CD14-positive monocyte (primary cell): Measurements from ENCODE around the gene DNAJC3. TPM values are rescaled to one million over a fixed set of nuclear protein-coding genes. Genes with fewer than 3 reads are reported as not detected.
A peak's percentile ranks its signal among the peaks of the same experiment; 100 is the strongest.
"Not testable (repeated sequence)": the region's sequence is repeated elsewhere in the genome, so short reads cannot be mapped to it uniquely, and the experiment has no call there.

ENCODE experiments used
- DNase-seq, 3 donors: peaks; one replicate each; pipeline ENCODE4 v3.0.0-alpha.2; 2011 to 2022
- H2AFZ ChIP-seq: 2 replicates; pipeline ENCODE4 v1.6.0; 2012; ENCODE audit warnings: mild to moderate bottlenecking, low read depth, low read length, inconsistent platforms; ENCODE audit not compliant: insufficient read depth, poor library complexity, severe bottlenecking
- H3K27ac ChIP-seq, 2 donors: 1 replicate in 1 of 2; 2 replicates in 1 of 2; pipeline ENCODE4 v1.5.1; 2012 to 2013; ENCODE audit warnings: low read length in 2 of 2, control low read depth in 1 of 2, inconsistent platforms in 1 of 2, low read depth in 1 of 2, mild to moderate bottlenecking in 1 of 2
- H3K27me3 ChIP-seq, 2 donors: one replicate each; pipeline versions ENCODE4 v1.6.0 to v1.6.1; 2011 to 2013; ENCODE audit warnings: low read length in 2 of 2; ENCODE audit not compliant: control insufficient read depth in 2 of 2, insufficient read depth in 2 of 2
- H3K36me3 ChIP-seq, 2 donors: replicated peaks in 1 of 2; 1 replicate in 1 of 2; 2 replicates in 1 of 2; pipeline versions ENCODE4 v1.5.1 to v1.6.1; 2012 to 2013; ENCODE audit warnings: low read length in 2 of 2, control low read depth in 1 of 2, inconsistent platforms in 1 of 2, mild to moderate bottlenecking in 1 of 2; ENCODE audit not compliant: insufficient read depth in 2 of 2, control insufficient read depth in 1 of 2
- H3K4me1 ChIP-seq, 2 donors: 1 replicate in 1 of 2; 2 replicates in 1 of 2; pipeline versions ENCODE4 v1.5.1 to v1.6.1; 2012 to 2013; ENCODE audit warnings: low read length in 2 of 2, control low read depth in 1 of 2, inconsistent platforms in 1 of 2, mild to moderate bottlenecking in 1 of 2, moderate library complexity in 1 of 2; ENCODE audit not compliant: insufficient read depth in 2 of 2, control insufficient read depth in 1 of 2
- H3K4me2 ChIP-seq: replicated peaks from 2 replicates; pipeline ENCODE3; 2012; ENCODE audit warnings: low read length, moderate library complexity, mild to moderate bottlenecking; ENCODE audit not compliant: poor library complexity, severe bottlenecking; ENCODE audit errors: extremely low read depth
- H3K4me3 ChIP-seq, 3 experiments: fragments of 200-600 bp in 1 of 3; sonication (generic) in 1 of 3; replicated peaks in 1 of 3; 1 replicate in 2 of 3; 2 replicates in 1 of 3; pipeline ENCODE4 v1.5.1; 2011 to 2013; ENCODE audit warnings: low read length in 3 of 3, mild to moderate bottlenecking in 3 of 3, control low read depth in 2 of 3, low read depth in 2 of 3, inconsistent platforms in 1 of 3, moderate library complexity in 1 of 3
- H3K79me2 ChIP-seq: 2 replicates; pipeline ENCODE4 v1.6.0; 2012; ENCODE audit warnings: mild to moderate bottlenecking, control low read depth, inconsistent platforms, low read length, moderate library complexity; ENCODE audit not compliant: insufficient read depth
- H3K9ac ChIP-seq: 2 replicates; pipeline ENCODE4 v1.6.0; 2017; ENCODE audit warnings: low read length, mild to moderate bottlenecking; ENCODE audit not compliant: insufficient read depth, poor library complexity, severe bottlenecking
- H3K9me3 ChIP-seq, 2 donors: replicated peaks in 1 of 2; 1 replicate in 1 of 2; 2 replicates in 1 of 2; pipeline versions ENCODE4 v1.5.1 to v1.6.1; 2012 to 2013; ENCODE audit warnings: low read length in 2 of 2, control low read depth in 1 of 2; ENCODE audit not compliant: control insufficient read depth in 1 of 2, insufficient read depth in 1 of 2
- H4K20me1 ChIP-seq: 2 replicates; pipeline ENCODE4 v1.6.0; 2012; ENCODE audit warnings: mild to moderate bottlenecking, low read length, control low read depth, moderate library complexity; ENCODE audit not compliant: insufficient read depth
- H3K27ac Mint-ChIP-seq, 7 donors: one replicate each; pipeline ENCODE4 v1.8.0; 2020; ENCODE audit warnings: mild to moderate bottlenecking in 7 of 7, mixed read lengths in 7 of 7, moderate library complexity in 6 of 7, inconsistent platforms in 2 of 7
- H3K27me3 Mint-ChIP-seq, 3 donors: one replicate each; pipeline ENCODE4 v1.8.0; 2021 to 2022; ENCODE audit warnings: low read depth in 3 of 3, mild to moderate bottlenecking in 3 of 3, mixed read lengths in 3 of 3, moderate library complexity in 3 of 3, inconsistent platforms in 1 of 3
- H3K36me3 Mint-ChIP-seq, 2 donors: one replicate each; pipeline ENCODE4 v1.8.0; 2020; ENCODE audit warnings: mixed read lengths in 2 of 2, inconsistent platforms in 1 of 2, mild to moderate bottlenecking in 1 of 2
- H3K4me1 Mint-ChIP-seq: one replicate; pipeline ENCODE4 v1.8.0; 2020; ENCODE audit warnings: mild to moderate bottlenecking, mixed read lengths
- H3K4me3 Mint-ChIP-seq, 2 donors: one replicate each; pipeline ENCODE4 v1.8.0; 2020; ENCODE audit warnings: mild to moderate bottlenecking in 2 of 2, mixed read lengths in 2 of 2, moderate library complexity in 1 of 2
- H3K9me3 Mint-ChIP-seq, 7 donors: one replicate each; pipeline ENCODE4 v1.8.0; 2020 to 2022; ENCODE audit warnings: mixed read lengths in 7 of 7, mild to moderate bottlenecking in 6 of 7, moderate library complexity in 6 of 7, inconsistent platforms in 2 of 7
- WGBS: methylation state at CpG from one replicate; pipeline ENCODE4 v1.1.5; 2013; ENCODE audit warnings: missing lambda C conversion rate; ENCODE audit not compliant: insufficient coverage; 5-methylcytosine and 5-hydroxymethylcytosine counted together
- intact Hi-C, 2 donors: fragments of 100-400 bp; cut with micrococcal nuclease; formaldehyde crosslinking; loops; one replicate each; pipeline versions ENCODE4 v1.15.0 to v1.15.1; 2023
- polyA plus RNA-seq, 3 donors: library from polyadenylated mRNA; depleted of rRNA in 1 of 3; unstranded in 2 of 3; stranded (reverse) in 1 of 3; fragments of 300-500 nt in 2 of 3; fragments of >200 nt in 1 of 3; fragmentation: Illumina TruSeq in 2 of 3; gene quantifications; 1 replicate in 2 of 3; 2 replicates in 1 of 3; pipeline ENCODE4 v1.2.3, GENCODE V29; 2012 to 2021
- TF ChIP-seq, protein P1 (sequence below): fragments of 200-600 bp; IDR thresholded peaks from one replicate; pipeline ENCODE4 v1.8.0; 2022; ENCODE audit warnings: antibody characterized with exemption, mild to moderate bottlenecking

DNAJC3 gene
- polyA plus RNA-seq, 3 donors, result 11.1 to 27.6 (median 22.3) TPM

DNA sequence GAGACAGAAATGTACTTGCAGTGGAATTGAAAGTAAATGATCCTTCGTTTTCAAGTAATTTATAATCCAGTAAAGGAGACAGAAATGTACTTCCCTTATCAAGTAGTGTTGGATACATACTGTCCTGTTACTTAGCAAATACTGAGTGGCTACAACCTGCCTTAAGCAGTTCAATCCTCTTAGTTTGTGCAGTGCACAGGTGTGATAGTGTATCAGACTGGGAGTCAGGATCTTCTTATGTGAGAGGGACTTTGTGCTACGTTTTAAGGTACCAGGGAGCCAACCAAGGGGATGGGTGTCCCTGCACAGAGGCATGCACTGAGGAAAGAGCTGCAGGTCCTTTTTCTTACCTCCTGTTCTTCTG is 111.1 kb downstream of the DNAJC3 start:
- intact Hi-C loops, result no loop called here
- no peaks in the 10 kb centered on the region for H3K4me1 ChIP-seq
- H3K79me2 ChIP-seq, result no peaks in the 10 kb centered on the region
- no peak overlapping the region for H3K9ac ChIP-seq
- no peaks in the 10 kb centered on the region for H3K27me3 ChIP-seq
- TF ChIP-seq, protein P1, sequence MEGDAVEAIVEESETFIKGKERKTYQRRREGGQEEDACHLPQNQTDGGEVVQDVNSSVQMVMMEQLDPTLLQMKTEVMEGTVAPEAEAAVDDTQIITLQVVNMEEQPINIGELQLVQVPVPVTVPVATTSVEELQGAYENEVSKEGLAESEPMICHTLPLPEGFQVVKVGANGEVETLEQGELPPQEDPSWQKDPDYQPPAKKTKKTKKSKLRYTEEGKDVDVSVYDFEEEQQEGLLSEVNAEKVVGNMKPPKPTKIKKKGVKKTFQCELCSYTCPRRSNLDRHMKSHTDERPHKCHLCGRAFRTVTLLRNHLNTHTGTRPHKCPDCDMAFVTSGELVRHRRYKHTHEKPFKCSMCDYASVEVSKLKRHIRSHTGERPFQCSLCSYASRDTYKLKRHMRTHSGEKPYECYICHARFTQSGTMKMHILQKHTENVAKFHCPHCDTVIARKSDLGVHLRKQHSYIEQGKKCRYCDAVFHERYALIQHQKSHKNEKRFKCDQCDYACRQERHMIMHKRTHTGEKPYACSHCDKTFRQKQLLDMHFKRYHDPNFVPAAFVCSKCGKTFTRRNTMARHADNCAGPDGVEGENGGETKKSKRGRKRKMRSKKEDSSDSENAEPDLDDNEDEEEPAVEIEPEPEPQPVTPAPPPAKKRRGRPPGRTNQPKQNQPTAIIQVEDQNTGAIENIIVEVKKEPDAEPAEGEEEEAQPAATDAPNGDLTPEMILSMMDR, result no peak
- Mint-ChIP-seq H3K4me1 (no peaks in the 10 kb centered on the region), H3K4me3 (no peak overlapping the region), H3K9me3 (peaks cover 0 to 8% (median 0%) of the 10 kb centered on the region in 7 donors), H3K36me3 (peaks cover 86 to 92% of the 10 kb centered on the region in 2 donors), H3K27me3 (no peaks in the 10 kb centered on the region), H3K27ac (peak overlapping the region in 1 of 7 donors; percentile 33)
- H3K9me3 ChIP-seq, result no peaks in the 10 kb centered on the region
- DNase-seq, result no peak
- H3K36me3 ChIP-seq, result peaks cover 69 to 100% of the 10 kb centered on the region in 2 donors
- no peak overlapping the region for H3K4me2 ChIP-seq
- H2AFZ ChIP-seq, result no peak overlapping the region
- no peak overlapping the region for H3K4me3 ChIP-seq
- no CpG with 5 or more reads among the region's 2 CpGs for WGBS
- peaks cover 28% of the 10 kb centered on the region for H4K20me1 ChIP-seq
- H3K27ac ChIP-seq, result peak overlapping the region in 1 of 2 donors; percentile 11

DNA sequence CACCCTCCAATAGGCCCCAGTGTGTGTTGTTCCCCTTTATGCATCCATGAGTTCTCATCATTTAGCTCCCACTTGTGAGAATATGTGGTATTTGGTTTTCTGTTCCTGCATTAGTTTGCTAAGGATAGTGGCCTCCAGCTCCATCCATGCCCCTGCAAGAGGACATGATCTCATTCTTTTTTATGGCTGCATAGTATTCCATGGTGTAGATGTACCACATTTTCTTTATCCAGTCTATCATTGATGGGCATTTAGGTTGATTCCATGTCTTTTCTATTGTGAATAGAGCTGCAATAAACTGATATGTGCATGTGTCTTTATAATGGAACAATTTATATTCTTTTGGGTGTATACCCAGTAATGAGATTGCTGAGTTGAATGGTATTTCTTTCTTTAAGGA is 112.4 kb downstream of the DNAJC3 start:
- H3K4me1 Mint-ChIP-seq, H3K79me2 ChIP-seq, H3K4me1 ChIP-seq, H3K4me3 ChIP-seq, H3K9me3 ChIP-seq, H3K9ac ChIP-seq, DNase-seq, H3K4me3 Mint-ChIP-seq, H3K27ac ChIP-seq, intact Hi-C loops, H3K27me3 Mint-ChIP-seq, H2AFZ ChIP-seq, H3K4me2 ChIP-seq, H3K9me3 Mint-ChIP-seq, H3K27me3 ChIP-seq: not testable (repeated sequence)
- H3K27ac Mint-ChIP-seq, result peak overlapping the region in 1 of 7 donors; percentile 51
- peaks cover 84 to 91% of the 10 kb centered on the region in 2 donors for H3K36me3 Mint-ChIP-seq
- peaks cover 70 to 100% of the 10 kb centered on the region in 2 donors for H3K36me3 ChIP-seq
- H4K20me1 ChIP-seq, result peaks cover 18% of the 10 kb centered on the region
